GM21528 (cell line): ENCODE data around the gene CFAP410.
"Not testable (repeated sequence)": the region's sequence is repeated elsewhere in the genome, so short reads cannot be mapped to it uniquely, and the experiment has no call there.

Source experiments
- ATAC-seq: cut with Tn5 transposase; IDR thresholded peaks from one replicate; pipeline ENCODE4 v1.9.1; 2021; ENCODE audit warnings: mild to moderate bottlenecking, moderate library complexity; ENCODE audit not compliant: unreplicated experiment, low FRiP score

CFAP410 gene

GRCh38 chr21:44352253-44352860 lies 13.2 kb upstream of the CFAP410 start:
- ATAC-seq = no peak

GRCh38 chr21:44351535-44352252 lies 12.5 kb upstream of the CFAP410 start:
- no peak for ATAC-seq

GRCh38 chr21:44350773-44351481 lies 11.7 kb upstream of the CFAP410 start:
- ATAC-seq = no peak

DNA sequence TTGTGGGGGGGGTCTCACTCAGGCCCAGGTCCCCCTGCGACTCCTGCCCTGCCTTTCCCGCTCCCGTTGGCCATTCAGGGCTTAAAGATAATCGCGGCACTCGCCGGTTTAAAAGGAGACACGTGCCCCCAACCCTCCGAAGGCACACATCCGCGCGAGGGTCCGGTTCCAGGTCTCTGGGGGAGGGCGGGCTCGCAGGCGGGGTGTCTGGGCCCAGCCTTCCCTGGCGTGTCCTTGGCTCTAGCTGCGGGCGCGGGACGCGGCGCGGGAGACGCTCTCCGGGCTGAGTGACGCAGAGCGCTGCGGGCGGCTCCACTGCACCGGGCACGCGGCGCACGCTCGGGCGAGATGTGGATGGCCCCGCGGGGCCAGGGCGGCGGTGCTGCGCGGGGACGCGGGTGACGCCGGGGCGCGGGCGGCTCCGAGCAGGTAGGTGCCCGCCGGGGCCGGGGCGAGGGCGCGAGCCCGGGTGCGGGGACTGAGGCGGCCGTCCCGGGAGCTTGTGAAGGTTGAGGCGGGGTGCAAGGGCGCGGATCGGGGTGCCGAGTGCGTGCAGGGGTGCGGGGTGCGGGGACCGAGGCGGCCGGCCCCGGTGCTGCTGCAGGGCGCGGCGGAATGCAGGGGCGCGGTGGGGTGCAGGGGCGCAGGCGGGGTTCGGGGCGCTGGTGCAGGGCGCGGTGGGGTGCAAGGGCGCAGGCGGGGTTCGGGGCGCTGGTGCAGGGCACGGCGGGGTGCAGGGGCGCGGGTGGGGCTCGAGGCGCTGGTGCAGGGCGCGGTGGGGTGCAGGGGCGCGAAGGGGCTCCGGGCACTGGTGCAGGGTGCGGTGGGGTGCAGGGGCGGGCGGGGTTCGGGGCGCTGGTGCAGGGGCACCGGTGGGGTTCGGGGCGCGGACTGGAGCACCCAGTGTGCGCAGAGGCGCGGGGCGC lies 10.9 kb upstream of the CFAP410 start:
- no peak for ATAC-seq

DNA sequence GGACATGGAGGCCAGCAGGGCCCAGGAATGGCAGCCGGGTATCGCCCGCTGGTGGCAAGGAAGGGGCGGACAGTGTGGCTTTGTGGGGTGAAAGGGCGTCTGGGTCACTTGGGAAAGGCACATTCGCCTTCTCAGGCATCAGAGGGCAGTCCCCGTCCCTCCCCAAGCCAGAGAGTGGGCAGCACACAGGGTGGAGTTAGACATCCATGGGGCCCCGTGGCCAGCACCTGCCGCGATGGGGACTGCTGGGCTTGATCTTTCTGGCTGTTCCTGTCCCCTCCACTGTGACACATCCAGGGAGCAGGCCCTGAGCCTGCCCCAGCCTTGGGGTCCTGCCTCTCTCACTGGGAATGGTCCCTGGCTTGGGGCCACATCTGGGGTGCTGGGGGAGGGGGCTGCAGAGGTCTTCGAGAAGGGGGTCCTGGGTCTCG lies 10.2 kb upstream of the CFAP410 start:
- ATAC-seq = no peak

DNA sequence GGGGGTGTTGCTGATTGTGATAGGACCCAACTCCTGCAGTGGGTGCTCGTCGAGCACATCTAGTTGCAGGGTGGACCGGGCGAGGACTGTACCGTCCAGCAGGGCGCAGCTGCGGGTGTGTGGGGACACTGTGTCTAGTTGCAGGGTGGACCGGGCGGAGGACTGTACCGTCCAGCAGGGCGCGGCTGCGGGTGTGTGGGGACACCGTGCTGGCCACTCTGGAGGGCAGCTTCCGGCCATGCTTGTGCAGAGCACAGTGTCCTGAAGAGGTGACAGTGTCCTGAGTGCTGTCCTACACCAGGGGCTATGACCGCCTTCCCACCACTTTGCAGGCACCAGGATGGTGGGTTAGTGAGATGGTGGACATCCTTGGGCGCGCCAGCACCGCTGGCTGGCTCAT lies 9.7 kb upstream of the CFAP410 start:
- no peak for ATAC-seq

DNA sequence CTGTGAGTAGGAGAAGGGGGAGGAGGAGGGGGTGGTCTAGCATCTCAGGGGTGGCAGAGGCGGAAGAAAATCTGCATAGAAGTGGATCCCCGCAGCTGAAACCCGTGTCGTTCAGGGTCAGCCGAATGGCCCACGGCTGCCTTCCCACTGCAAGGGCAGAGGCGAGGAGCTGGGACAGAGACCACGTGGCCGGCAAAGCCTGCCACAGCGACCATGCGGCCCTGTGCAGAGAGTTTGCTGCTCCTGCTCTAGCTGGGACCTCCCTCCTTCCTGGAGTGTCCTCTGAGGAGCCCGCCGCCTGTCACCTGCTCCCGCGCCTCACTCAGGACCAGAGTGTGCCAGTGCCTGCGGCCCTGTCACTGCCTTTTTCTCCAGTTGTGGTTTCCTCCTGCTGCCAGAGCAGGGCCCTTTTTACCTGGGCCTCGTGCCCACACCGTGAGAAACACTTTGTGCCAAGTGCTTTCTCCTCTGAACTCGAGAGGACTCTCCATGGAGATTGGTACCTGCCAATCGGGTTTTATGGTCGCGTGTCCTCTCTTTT lies 8.8 kb upstream of the CFAP410 start:
- ATAC-seq = no peak

GRCh38 chr21:44345495-44345894 lies 6.3 kb upstream of the CFAP410 start:
- ATAC-seq = no peak

GRCh38 chr21:44344541-44345183 lies 5.5 kb upstream of the CFAP410 start:
- ATAC-seq = no peak

DNA sequence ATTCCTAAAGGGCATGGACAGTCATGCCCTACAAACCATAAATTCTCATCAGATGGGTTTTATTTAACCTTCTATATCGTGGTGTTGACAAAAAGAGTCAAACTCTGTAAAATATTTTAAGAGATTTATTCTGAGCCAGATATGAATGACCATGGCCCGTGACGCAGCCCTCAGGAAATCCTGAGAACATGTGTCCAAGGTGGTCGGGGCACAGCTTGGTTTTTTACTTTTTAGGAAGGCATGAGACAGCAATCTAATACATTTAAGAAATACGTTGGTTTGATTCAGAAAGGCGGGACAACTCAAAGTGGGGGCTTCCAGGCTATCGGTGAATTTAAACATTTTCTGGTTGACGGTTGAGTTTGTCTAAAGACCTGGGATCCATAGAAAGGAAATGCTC lies 3.8 kb upstream of the CFAP410 start:
- not testable (repeated sequence) for ATAC-seq

- not testable (repeated sequence) for ATAC-seq
Observed at GRCh38 chr21:44341726-44342458, 2.7 kb upstream of the CFAP410 start.

- ATAC-seq = no peak
Observed at GRCh38 chr21:44337941-44338895, 972 bp downstream of the CFAP410 start.

DNA sequence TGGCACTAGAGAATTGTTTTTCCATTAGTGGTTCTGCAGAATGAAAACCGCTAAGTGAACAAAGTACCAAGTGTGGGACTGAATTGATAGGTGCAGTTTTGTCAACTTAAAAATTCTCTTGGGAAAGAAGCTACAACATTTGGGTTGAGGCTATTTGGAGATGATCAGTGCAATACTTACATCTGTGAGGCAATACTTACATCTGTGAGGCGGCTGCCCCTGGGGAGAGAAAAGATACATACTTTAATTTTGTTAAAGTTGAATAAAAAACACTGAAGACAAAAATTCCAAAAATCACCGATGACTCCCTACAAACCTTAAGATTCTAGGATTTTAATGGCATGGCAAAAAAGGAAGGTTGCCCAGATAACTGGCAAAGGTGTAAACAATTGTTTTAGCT lies 1.7 kb downstream of the CFAP410 start:
- ATAC-seq = no peak

- ATAC-seq = no peak
Observed at GRCh38 chr21:44335266-44336059, 3.7 kb downstream of the CFAP410 start.

DNA sequence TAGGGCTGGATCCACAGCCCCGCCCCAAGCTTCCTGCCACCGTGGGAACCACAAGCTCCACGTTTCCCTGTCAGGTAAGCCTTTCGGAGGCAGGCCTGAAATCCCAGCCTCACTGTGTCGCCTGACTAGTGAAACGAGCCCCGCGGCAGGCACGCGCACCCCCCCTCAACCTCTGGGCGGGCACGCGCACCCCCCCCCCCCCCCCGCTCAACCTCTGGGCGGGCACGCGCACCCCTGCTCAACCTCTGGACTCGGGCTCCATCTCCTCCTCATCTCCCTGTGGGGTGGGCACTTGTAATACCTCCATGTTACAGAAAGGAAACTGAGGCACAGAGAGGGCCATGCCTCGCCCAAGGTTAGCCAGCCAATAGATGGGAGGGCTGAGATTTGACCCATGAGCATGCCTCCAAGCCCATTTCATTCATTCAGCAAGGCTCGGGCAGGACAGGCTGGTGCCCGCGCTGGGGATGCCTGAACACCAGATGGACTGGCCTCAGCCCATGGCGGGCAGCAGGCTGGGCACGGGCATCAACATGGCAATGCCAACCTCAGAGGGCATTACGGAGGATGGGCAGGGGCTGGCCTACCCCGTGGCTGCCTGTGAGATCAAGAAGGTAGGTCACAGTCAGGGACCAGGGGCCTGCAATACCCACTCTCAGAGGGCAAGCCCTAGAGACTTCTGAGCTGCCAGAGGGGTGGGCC lies 4.7 kb downstream of the CFAP410 start:
- ATAC-seq = no peak

- ATAC-seq = no peak
Observed at GRCh38 chr21:44333509-44334328, 5.5 kb downstream of the CFAP410 start.
